Measurements from ENCODE around the gene PKP3.
"Not testable (repeated sequence)": the region's sequence is repeated elsewhere in the genome, so short reads cannot be mapped to it uniquely, and the experiment has no call there.

Gene PKP3

GRCh38 chr11:412641-413119, 18.7 kb downstream of the PKP3 start:
- no peak for DNase-seq (ENCODE audit: low read depth)

- DNase-seq (ENCODE audit: low read depth): no peak
These were observed 19.4 kb downstream of the PKP3 start for GRCh38 chr11:413120-414081.

- no peak for DNase-seq (ENCODE audit: low read depth)
These were observed 20.4 kb downstream of the PKP3 start for GRCh38 chr11:414318-414857.

- DNase-seq (ENCODE audit: low read depth): no peak
These were observed 21.6 kb downstream of the PKP3 start for GRCh38 chr11:415640-416041.

GRCh38 chr11:416051-416756, 22.2 kb downstream of the PKP3 start:
- no peak for DNase-seq (ENCODE audit: low read depth)

- no peak for DNase-seq (ENCODE audit: low read depth)
These were observed 23.0 kb downstream of the PKP3 start for GRCh38 chr11:416757-417621.

- no peak for DNase-seq (ENCODE audit: low read depth)
These were observed 23.8 kb downstream of the PKP3 start for GRCh38 chr11:417652-418342.

GRCh38 chr11:418343-419247, 24.6 kb downstream of the PKP3 start:
- no peak for DNase-seq (ENCODE audit: low read depth)

- DNase-seq (ENCODE audit: low read depth): no peak
These were observed 25.4 kb downstream of the PKP3 start for GRCh38 chr11:419248-420005.

GRCh38 chr11:420054-420910, 26.3 kb downstream of the PKP3 start:
- no peak for DNase-seq (ENCODE audit: low read depth)

GRCh38 chr11:420911-421321, 26.9 kb downstream of the PKP3 start:
- DNase-seq (ENCODE audit: low read depth): no peak

- DNase-seq (ENCODE audit: low read depth): no peak
These were observed 28.2 kb downstream of the PKP3 start for GRCh38 chr11:422249-422656.

- no peak for DNase-seq (ENCODE audit: low read depth)
These were observed 30.2 kb downstream of the PKP3 start for GRCh38 chr11:424232-424631.

- not testable (repeated sequence) for DNase-seq (ENCODE audit: low read depth)
These were observed 30.8 kb downstream of the PKP3 start for GRCh38 chr11:424766-425165.

GRCh38 chr11:425301-425700, 31.3 kb downstream of the PKP3 start:
- DNase-seq (ENCODE audit: low read depth): no peak

GRCh38 chr11:426851-427250, 32.8 kb downstream of the PKP3 start:
- no peak for DNase-seq (ENCODE audit: low read depth)

GRCh38 chr11:428295-428694, 34.3 kb downstream of the PKP3 start:
- DNase-seq (ENCODE audit: low read depth): no peak

GRCh38 chr11:429391-429790, 35.4 kb downstream of the PKP3 start:
- no peak for DNase-seq (ENCODE audit: low read depth)
